ENCODE results near the gene AFDN. TPM values are rescaled to one million over a fixed set of nuclear protein-coding genes. Genes with fewer than 3 reads are reported as not detected.

The AFDN gene
- total RNA-seq, 1 donor from 2014 or later, result 357 TPM

GRCh38 chr6:167795874-167796191 is 30.9 kb upstream of the AFDN start:
- H3K4me2 ChIP-seq, result no peak overlapping the region
- TF ChIP-seq EZH2 (IDR thresholded peaks at IDR 0.05), result no peak
- no peak for TF ChIP-seq CTCF (IDR thresholded peaks at IDR 0.05)
- TF ChIP-seq EZH2phosphoT487 (IDR thresholded peaks at IDR 0.05), result no peak
- no peak for DNase-seq (ENCODE audit: low spot score)

GRCh38 chr6:167796192-167796981 is 30.3 kb upstream of the AFDN start:
- Histone ChIP-seq H3K27me3 (no peaks in the 10 kb centered on the region), H2AFZ (replicated peaks) (no peak overlapping the region), H3K9ac (no peak overlapping the region), H3K9me3 (ENCODE audit: low read depth) (no peaks in the 10 kb centered on the region), H3K36me3 (no peaks in the 10 kb centered on the region), H3K4me3 (no peak overlapping the region), H3F3A (ENCODE audit: low read depth) (no peaks in the 10 kb centered on the region), H3K4me2 (no peak overlapping the region), H3K79me2 (ENCODE audit: low read depth) (no peaks in the 10 kb centered on the region), H3K27ac (no peak overlapping the region), H3K4me1 (no peaks in the 10 kb centered on the region), H4K20me1 (ENCODE audit: low read depth) (no peaks in the 10 kb centered on the region)
- Mint-ChIP-seq H3K4me1 (peaks cover 21% of the 10 kb centered on the region), H3K36me3 (no peaks in the 10 kb centered on the region), H3K27ac (no peak overlapping the region), H3K9me3 (no peaks in the 10 kb centered on the region), H3K4me3 (no peak overlapping the region), H3K27me3 (ENCODE audit: insufficient read depth, low read depth) (peaks cover 3% of the 10 kb centered on the region)
- no peak for TF ChIP-seq CTCF (IDR thresholded peaks at IDR 0.05)
- no peak for TF ChIP-seq EZH2phosphoT487 (IDR thresholded peaks at IDR 0.05)
- TF ChIP-seq EZH2 (IDR thresholded peaks at IDR 0.05), result no peak
- no peak for DNase-seq (ENCODE audit: low spot score)

More at GRCh38 chr6:167795874-167796191, 30.9 kb upstream of the AFDN start:
- Mint-ChIP-seq H3K4me3 (no peak overlapping the region), H3K9me3 (no peaks in the 10 kb centered on the region), H3K27ac (peak overlapping the region; percentile 64), H3K27me3 (ENCODE audit: insufficient read depth, low read depth) (peaks cover 6% of the 10 kb centered on the region), H3K4me1 (peaks cover 21% of the 10 kb centered on the region), H3K36me3 (no peaks in the 10 kb centered on the region)
- Histone ChIP-seq H3K27me3 (no peaks in the 10 kb centered on the region), H3K9me3 (ENCODE audit: low read depth) (no peaks in the 10 kb centered on the region), H3K79me2 (ENCODE audit: low read depth) (no peaks in the 10 kb centered on the region), H3K4me3 (no peak overlapping the region), H3F3A (ENCODE audit: low read depth) (no peaks in the 10 kb centered on the region), H3K36me3 (no peaks in the 10 kb centered on the region), H3K4me1 (no peaks in the 10 kb centered on the region), H3K27ac (no peak overlapping the region), H4K20me1 (ENCODE audit: low read depth) (no peaks in the 10 kb centered on the region), H2AFZ (replicated peaks) (peak overlapping the region; percentile 44), H3K9ac (no peak overlapping the region)

GRCh38 chr6:167797011-167797471 is 29.7 kb upstream of the AFDN start:
- no peaks in the 10 kb centered on the region for H3K9me3 ChIP-seq (ENCODE audit: low read depth)
- peaks cover 3% of the 10 kb centered on the region for H3K27me3 Mint-ChIP-seq (ENCODE audit: insufficient read depth, low read depth)
- no peak for DNase-seq (ENCODE audit: low spot score)
- no peak overlapping the region for H3K27ac ChIP-seq
- no peaks in the 10 kb centered on the region for H3F3A ChIP-seq (ENCODE audit: low read depth)
- no peak overlapping the region for H3K4me3 ChIP-seq
- no peak overlapping the region for H3K4me2 ChIP-seq
- H3K27ac Mint-ChIP-seq, result no peak overlapping the region
- H3K4me3 Mint-ChIP-seq, result no peak overlapping the region
- H3K9me3 Mint-ChIP-seq, result no peaks in the 10 kb centered on the region
- H3K4me1 ChIP-seq, result no peaks in the 10 kb centered on the region
- H3K9ac ChIP-seq, result no peak overlapping the region
- H4K20me1 ChIP-seq (ENCODE audit: low read depth), result no peaks in the 10 kb centered on the region
- H3K79me2 ChIP-seq (ENCODE audit: low read depth), result no peaks in the 10 kb centered on the region
- H2AFZ ChIP-seq (replicated peaks), result no peak overlapping the region
- H3K36me3 ChIP-seq, result no peaks in the 10 kb centered on the region
- no peaks in the 10 kb centered on the region for H3K27me3 ChIP-seq
- H3K36me3 Mint-ChIP-seq, result no peaks in the 10 kb centered on the region
- peaks cover 21% of the 10 kb centered on the region for H3K4me1 Mint-ChIP-seq
- TF ChIP-seq EZH2phosphoT487 (IDR thresholded peaks at IDR 0.05), result no peak
- TF ChIP-seq EZH2 (IDR thresholded peaks at IDR 0.05), result no peak
- no peak for TF ChIP-seq CTCF (IDR thresholded peaks at IDR 0.05)

Data from neural progenitor cell (in vitro differentiated cells).